SK-N-SH treated with all-trans-retinoic acid at 6 μM for 48 hours (cell line): ENCODE measurements around the gene NCOA5.

Source experiments
- ATAC-seq: fragments of 200-7000 bp; cut with Tn5 transposase; 3 replicates; pipeline ENCODE4 v1.9.1; 2020; ENCODE audit warnings: mild to moderate bottlenecking, moderate library complexity
- ARNTL ChIP-seq: fragments of 450-650 bp; formaldehyde crosslinking; IDR thresholded peaks from 2 replicates; pipeline ENCODE4 v1.5.0; 2020; ENCODE audit warnings: low read depth, mild to moderate bottlenecking, moderate library complexity, borderline replicate concordance
- BACH2 ChIP-seq: fragments of 250-450 bp; sonication (Bioruptor Pico); IDR thresholded peaks from 2 replicates; pipeline ENCODE4 v1.9.0; 2021; ENCODE audit warnings: mild to moderate bottlenecking, borderline replicate concordance
- CREB5 ChIP-seq: fragments of 250-450 bp; sonication (Bioruptor Pico); IDR thresholded peaks from 2 replicates; pipeline ENCODE4 v1.5.1; 2020; ENCODE audit warnings: low read depth, mild to moderate bottlenecking, moderate library complexity
- CSDC2 ChIP-seq: fragments of 250-450 bp; sonication (Bioruptor Pico); IDR thresholded peaks from 2 replicates; pipeline ENCODE4 v1.5.0; 2020; ENCODE audit warnings: mild to moderate bottlenecking, moderate library complexity
- CSRNP3 ChIP-seq: fragments of 250-450 bp; sonication (Bioruptor Pico); IDR thresholded peaks from 2 replicates; pipeline ENCODE4 v1.5.1; 2021; ENCODE audit warnings: mild to moderate bottlenecking, moderate library complexity
- ESRRG ChIP-seq: fragments of 250-450 bp; sonication (Bioruptor Pico); IDR thresholded peaks from 2 replicates; pipeline ENCODE4 v1.6.1; 2021; ENCODE audit warnings: mild to moderate bottlenecking
- ISL1 ChIP-seq: fragments of 250-450 bp; sonication (Bioruptor Pico); IDR thresholded peaks from 2 replicates; pipeline ENCODE4 v2.1.2; 2022; ENCODE audit warnings: mild to moderate bottlenecking, moderate library complexity
- OSR1 ChIP-seq: fragments of 250-450 bp; sonication (Bioruptor Pico); IDR thresholded peaks from 2 replicates; pipeline ENCODE4 v1.8.0; 2022; ENCODE audit warnings: moderate library complexity, mild to moderate bottlenecking, inconsistent platforms
- PATZ1 ChIP-seq: fragments of 250-450 bp; sonication (Bioruptor Pico); IDR thresholded peaks from 2 replicates; pipeline ENCODE4 v1.8.0; 2020; ENCODE audit warnings: mild to moderate bottlenecking, moderate library complexity, borderline replicate concordance
- POU6F1 ChIP-seq: fragments of 250-450 bp; sonication (Bioruptor Pico); IDR thresholded peaks from 2 replicates; pipeline ENCODE4 v1.8.0; 2021; ENCODE audit warnings: low read depth, mild to moderate bottlenecking, moderate library complexity, borderline replicate concordance
- RARB ChIP-seq: fragments of 250-450 bp; sonication (Bioruptor Pico); IDR thresholded peaks from 2 replicates; pipeline ENCODE4 v1.8.0; 2021; ENCODE audit warnings: mild to moderate bottlenecking, moderate library complexity
- SNAI2 ChIP-seq: fragments of 250-450 bp; sonication (Bioruptor Pico); IDR thresholded peaks from 2 replicates; pipeline ENCODE4 v1.5.0; 2020; ENCODE audit warnings: mild to moderate bottlenecking, moderate library complexity
- TCF4 ChIP-seq: fragments of 250-450 bp; sonication (Bioruptor Pico); IDR thresholded peaks from 2 replicates; pipeline ENCODE4 v1.8.0; 2021; ENCODE audit warnings: mild to moderate bottlenecking, moderate library complexity, borderline replicate concordance
- TOX ChIP-seq: fragments of 250-450 bp; sonication (Bioruptor Pico); IDR thresholded peaks from 2 replicates; pipeline ENCODE4 v1.8.0; 2021; ENCODE audit warnings: mild to moderate bottlenecking, moderate library complexity, borderline replicate concordance
- TSHZ2 ChIP-seq: fragments of 250-450 bp; sonication (Bioruptor Pico); IDR thresholded peaks from 2 replicates; pipeline ENCODE4 v1.5.0; 2020; ENCODE audit warnings: mild to moderate bottlenecking, moderate library complexity
- ZC3H10 ChIP-seq: fragments of 250-450 bp; sonication (Bioruptor Pico); IDR thresholded peaks from 2 replicates; pipeline ENCODE4 v1.5.1; 2021; ENCODE audit warnings: mild to moderate bottlenecking, moderate library complexity
- ZFP3 ChIP-seq: fragments of 250-450 bp; sonication (Bioruptor Pico); IDR thresholded peaks from 2 replicates; pipeline ENCODE4 v1.5.0; 2020; ENCODE audit warnings: mild to moderate bottlenecking, moderate library complexity
- ZNF565 ChIP-seq: fragments of 450-650 bp; formaldehyde crosslinking; conservative IDR thresholded peaks from 2 replicates; pipeline ENCODE4 v1.5.0; 2020; ENCODE audit warnings: low read depth, mild to moderate bottlenecking, moderate library complexity
- ZNF70 ChIP-seq: fragments of 450-650 bp; formaldehyde crosslinking; IDR thresholded peaks from 2 replicates; pipeline ENCODE4 v1.5.0; 2020; ENCODE audit warnings: mild to moderate bottlenecking, moderate library complexity
- ZNF8 ChIP-seq: fragments of 450-650 bp; formaldehyde crosslinking; IDR thresholded peaks from 2 replicates; pipeline ENCODE4 v1.5.0; 2020; ENCODE audit warnings: mild to moderate bottlenecking, moderate library complexity

The NCOA5 gene

GRCh38 chr20:46137816-46138215 is 48.1 kb upstream of the NCOA5 start:
- TF ChIP-seq ESRRG (CRISPR knock-in tag) (no peak), ARNTL (CRISPR knock-in tag) (no peak), OSR1 (no peak), CSRNP3 (CRISPR knock-in tag) (no peak), ZFP3 (CRISPR knock-in tag) (no peak), ZC3H10 (no peak), PATZ1 (CRISPR knock-in tag) (no peak), BACH2 (CRISPR knock-in tag) (no peak), CSDC2 (no peak), TOX (CRISPR knock-in tag) (no peak), TCF4 (CRISPR knock-in tag) (no peak), ISL1 (no peak), ZNF70 (CRISPR knock-in tag) (no peak), POU6F1 (CRISPR knock-in tag) (no peak), CREB5 (CRISPR knock-in tag) (no peak)
- ATAC-seq: no peak

GRCh38 chr20:46135856-46136633 is 46.3 kb upstream of the NCOA5 start:
- TF ChIP-seq RARB (CRISPR knock-in tag) (no peak), OSR1 (no peak), TSHZ2 (CRISPR knock-in tag) (no peak), ESRRG (CRISPR knock-in tag) (no peak), ZNF8 (CRISPR knock-in tag) (no peak), TCF4 (CRISPR knock-in tag) (no peak), BACH2 (CRISPR knock-in tag) (no peak), ZNF565 (CRISPR knock-in tag) (no peak)
- ATAC-seq: no peak

DNA sequence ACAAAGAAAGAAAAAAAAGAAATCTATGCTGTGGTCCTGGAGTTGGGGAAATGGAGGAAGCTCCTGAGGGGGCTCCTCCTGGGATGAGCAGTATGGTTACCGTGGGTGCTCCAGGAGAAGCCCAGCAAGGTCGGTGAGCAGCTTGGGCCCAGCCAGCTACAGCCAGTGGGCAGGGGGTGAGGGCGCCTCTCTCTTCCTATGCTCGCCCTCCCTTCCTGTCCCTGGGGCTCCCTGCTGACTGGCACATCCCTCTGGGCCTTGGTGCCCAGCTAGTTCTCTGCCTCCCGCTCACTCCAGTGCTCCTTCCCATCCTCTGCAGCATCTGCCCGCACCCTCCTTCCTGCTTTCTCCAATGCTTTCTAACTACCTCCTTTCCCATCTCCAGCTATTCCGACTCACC is 45.0 kb upstream of the NCOA5 start:
- no peak for TF ChIP-seq PATZ1 (CRISPR knock-in tag)
- no peak for TF ChIP-seq SNAI2 (CRISPR knock-in tag)
- no peak for TF ChIP-seq ZNF8 (CRISPR knock-in tag)
- TF ChIP-seq ESRRG (CRISPR knock-in tag): no peak
- TF ChIP-seq ARNTL (CRISPR knock-in tag): no peak
- no peak for TF ChIP-seq ZNF565 (CRISPR knock-in tag)
- TF ChIP-seq CSDC2: no peak
- TF ChIP-seq CREB5 (CRISPR knock-in tag): no peak
- no peak for TF ChIP-seq ZC3H10
- ATAC-seq: no peak
